GM23338 (cell line): ENCODE measurements around the gene APPBP2. TPM values are rescaled to one million over a fixed set of nuclear protein-coding genes. Genes with fewer than 3 reads are reported as not detected.
A peak's percentile ranks its signal among the peaks of the same experiment; 100 is the strongest.

Experiments used
- ATAC-seq: fragments of 200-7000 bp; cut with Tn5 transposase; 3 replicates; pipeline ENCODE4 v1.9.1; 2020
- DNase-seq: peaks from one replicate; pipeline ENCODE4 v3.0.0-alpha.2; 2015; ENCODE audit warnings: low spot score
- H2AFZ ChIP-seq: fragments of 200-600 bp; sonication (generic); 2 replicates; pipeline ENCODE4 v1.8.0; 2016; ENCODE audit warnings: antibody characterized with exemption, mild to moderate bottlenecking, moderate library complexity
- H3F3A ChIP-seq: fragments of 200-600 bp; sonication (generic); replicated peaks from 2 replicates; pipeline ENCODE4 v1.8.0; 2017; ENCODE audit warnings: antibody characterized with exemption, mixed run types, low read depth
- H3K27ac ChIP-seq: fragments of 200-600 bp; sonication (generic); 2 replicates; pipeline ENCODE4 v1.6.1; 2016; ENCODE audit warnings: low read depth
- H3K27me3 ChIP-seq: fragments of 200-600 bp; sonication (generic); 2 replicates; pipeline ENCODE4 v1.8.0; 2016; ENCODE audit warnings: mild to moderate bottlenecking, mixed run types, moderate library complexity; ENCODE audit not compliant: insufficient read depth
- H3K36me3 ChIP-seq: fragments of 200-600 bp; sonication (generic); 2 replicates; pipeline ENCODE4 v1.8.0; 2016; ENCODE audit warnings: mild to moderate bottlenecking; ENCODE audit not compliant: insufficient read depth
- H3K4me1 ChIP-seq: fragments of 200-600 bp; sonication (generic); 2 replicates; pipeline ENCODE4 v1.8.0; 2016; ENCODE audit warnings: mild to moderate bottlenecking, moderate library complexity; ENCODE audit not compliant: insufficient read depth
- H3K4me2 ChIP-seq: fragments of 200-600 bp; sonication (generic); 2 replicates; pipeline ENCODE4 v1.7.1; 2017; ENCODE audit warnings: mixed run types
- H3K4me3 ChIP-seq: fragments of 200-600 bp; sonication (generic); 2 replicates; pipeline ENCODE4 v1.6.1; 2016; ENCODE audit warnings: mixed run types
- H3K79me2 ChIP-seq: fragments of 200-600 bp; sonication (generic); replicated peaks from 2 replicates; pipeline ENCODE4 v1.8.0; 2017; ENCODE audit warnings: mild to moderate bottlenecking; ENCODE audit not compliant: insufficient read depth
- H3K9me2 ChIP-seq: fragments of 200-600 bp; sonication (generic); 2 replicates; pipeline ENCODE4 v1.8.0; 2017; ENCODE audit not compliant: insufficient read depth
- H4K20me1 ChIP-seq: fragments of 200-600 bp; sonication (generic); replicated peaks from 2 replicates; pipeline ENCODE4 v1.8.0; 2017; ENCODE audit warnings: mild to moderate bottlenecking; ENCODE audit not compliant: insufficient read depth
- H3K27ac Mint-ChIP-seq: 2 replicates; pipeline ENCODE4 v1.8.0; 2020; ENCODE audit warnings: inconsistent platforms, mild to moderate bottlenecking, moderate library complexity, mixed read lengths
- H3K27me3 Mint-ChIP-seq: 3 replicates; pipeline ENCODE4 v1.8.0; 2022; ENCODE audit warnings: low read depth, mild to moderate bottlenecking, moderate library complexity, mixed read lengths, inconsistent platforms; ENCODE audit not compliant: insufficient read depth, poor library complexity
- H3K36me3 Mint-ChIP-seq: 3 replicates; pipeline ENCODE4 v1.8.0; 2021; ENCODE audit warnings: low read depth, mild to moderate bottlenecking, inconsistent platforms, moderate library complexity, mixed read lengths
- H3K4me1 Mint-ChIP-seq: 3 replicates; pipeline ENCODE4 v1.8.0; 2020; ENCODE audit warnings: mild to moderate bottlenecking, inconsistent platforms, mixed read lengths
- H3K4me3 Mint-ChIP-seq: 3 replicates; pipeline ENCODE4 v1.8.0; 2021; ENCODE audit warnings: moderate library complexity, mild to moderate bottlenecking, inconsistent platforms, mixed read lengths
- H3K9me3 Mint-ChIP-seq: 3 replicates; pipeline ENCODE4 v1.8.0; 2020; ENCODE audit warnings: moderate library complexity, mild to moderate bottlenecking, inconsistent platforms, mixed read lengths
- CREB1 ChIP-seq: fragments of 250-450 bp; sonication (Bioruptor Pico); IDR thresholded peaks from 2 replicates; pipeline ENCODE4 v1.5.0; 2020; ENCODE audit warnings: low read depth, mild to moderate bottlenecking, moderate library complexity
- EZH2 ChIP-seq: fragments of 200-600 bp; sonication (generic); IDR thresholded peaks from one replicate; pipeline ENCODE4 v1.8.0; 2017; ENCODE audit warnings: antibody characterized with exemption, mild to moderate bottlenecking, low read depth; ENCODE audit not compliant: unreplicated experiment
- REST ChIP-seq: IDR thresholded peaks from one replicate; pipeline ENCODE4 v1.6.1; 2018; ENCODE audit warnings: antibody characterized with exemption; ENCODE audit not compliant: unreplicated experiment
- STAT1 ChIP-seq: IDR thresholded peaks from one replicate; pipeline ENCODE4 v1.6.1; 2016; ENCODE audit warnings: antibody characterized with exemption; ENCODE audit not compliant: unreplicated experiment
- polyA plus RNA-seq: library from polyadenylated mRNA; unstranded; fragments of >200 nt; fragmentation: Nextera tagmentation; extraction: Ambion mirVana; gene quantifications from 2 replicates; pipeline ENCODE4 v1.2.1, GENCODE V29; 2016
- total RNA-seq: library from RNA; depleted of rRNA; stranded (reverse); fragments of >200 nt; shearing (Covaris generic); gene quantifications from 2 replicates; pipeline ENCODE4 v1.2.3, GENCODE V29; 2014

Gene APPBP2
- total and polyA plus RNA-seq, 2 experiments from 2014 or later: 9.3 to 15.0 TPM

- no peaks in the 10 kb centered on the region for H3F3A ChIP-seq
- 0 out of 2 replicates have a peak, but pooled peaks cover 1% of the 10 kb centered on the region for H3K9me2 ChIP-seq
- Mint-ChIP-seq H3K27me3 (peaks cover 6% of the 10 kb centered on the region), H3K4me1 (peaks cover 5% of the 10 kb centered on the region; the same call in 2 of the 3 replicates), H3K9me3 (no peaks in the 10 kb centered on the region; the same call in 2 of the 3 replicates), H3K4me3 (peak overlapping the region; percentile 88), H3K27ac (peak overlapping the region; percentile 98), H3K36me3 (peaks cover 20% of the 10 kb centered on the region)
- peak overlapping the region; percentile 98; the same call in 1 of the 2 replicates for H3K27ac ChIP-seq
- peak overlapping the region; percentile 97 for H3K4me3 ChIP-seq
- H2AFZ ChIP-seq: peak overlapping the region; percentile 86
- DNase-seq (peak; percentile 19), ATAC-seq (no peak)
- H3K79me2 ChIP-seq: peaks cover 54% of the 10 kb centered on the region
- peaks cover 11% of the 10 kb centered on the region for H3K4me1 ChIP-seq
- H3K4me2 ChIP-seq: peak overlapping the region; percentile 97
- H4K20me1 ChIP-seq: peaks cover 15% of the 10 kb centered on the region; the same call in 1 of the 2 replicates
- H3K27me3 ChIP-seq: no peaks in the 10 kb centered on the region
- no peaks in the 10 kb centered on the region for H3K36me3 ChIP-seq
- TF ChIP-seq STAT1 (no peak), CREB1 (CRISPR knock-in tag) (no peak), REST (no peak)
These were observed 684 bp upstream of the APPBP2 start for GRCh38 chr17:60526726-60527125.

- Mint-ChIP-seq H3K27ac (peak overlapping the region; percentile 98), H3K36me3 (peaks cover 25% of the 10 kb centered on the region), H3K4me3 (peak overlapping the region; percentile 88), H3K4me1 (peaks cover 5% of the 10 kb centered on the region; the same call in 2 of the 3 replicates), H3K9me3 (no peaks in the 10 kb centered on the region; the same call in 2 of the 3 replicates), H3K27me3 (peaks cover 6% of the 10 kb centered on the region)
- H3K27me3 ChIP-seq: no peaks in the 10 kb centered on the region
- DNase-seq (peak; percentile 16), ATAC-seq (no peak)
- peak overlapping the region; percentile 97 for H3K4me2 ChIP-seq
- peak overlapping the region; percentile 86 for H2AFZ ChIP-seq
- H3K79me2 ChIP-seq: peaks cover 68% of the 10 kb centered on the region
- H3K9me2 ChIP-seq: no peaks in the 10 kb centered on the region
- peaks cover 17% of the 10 kb centered on the region; the same call in 1 of the 2 replicates for H4K20me1 ChIP-seq
- no peak for TF ChIP-seq EZH2
- no peaks in the 10 kb centered on the region for H3F3A ChIP-seq
- H3K27ac ChIP-seq: peak overlapping the region; percentile 98
- H3K36me3 ChIP-seq: no peaks in the 10 kb centered on the region
- H3K4me1 ChIP-seq: peaks cover 11% of the 10 kb centered on the region
- peak overlapping the region; percentile 97 for H3K4me3 ChIP-seq
These were observed 736 bp downstream of the APPBP2 start for GRCh38 chr17:60525328-60525684.
